H1 (cell line): ENCODE data around the gene MGAT5. TPM values are rescaled to one million over a fixed set of nuclear protein-coding genes. Genes with fewer than 3 reads are reported as not detected.

Experiments used
- CTCF ChIA-PET: fragments of 300-600 bp; sonication (Branson Sonifier 250); formaldehyde crosslinking; loops from one replicate; lab custom pipeline; 2021; ENCODE audit not compliant: partially characterized antibody; lab: Charles Lee
- POLR2A ChIA-PET: fragments of 300-600 bp; sonication (Branson Sonifier 250); formaldehyde crosslinking; loops from one replicate; lab custom pipeline; 2021; ENCODE audit warnings: inconsistent platforms; ENCODE audit not compliant: partially characterized antibody; lab: Charles Lee
- DNase-seq, 2 experiments: peaks; one replicate each; pipeline versions ENCODE4 v3.0.0 to v3.0.0-alpha.2; 2010 to 2022; ENCODE audit warnings: low spot score in 2 of 2, low read depth in 1 of 2, mixed read lengths in 1 of 2
- FAIRE-seq: peaks from 2 replicates; lab custom pipeline; 2011; peaks lifted over from hg19 to GRCh38; lab: Jason Lieb, UNC
- H2AFZ ChIP-seq: 2 replicates; pipeline ENCODE4 v1.8.1; 2012; ENCODE audit warnings: low read length, inconsistent platforms
- H2AK5ac ChIP-seq: 2 replicates; pipeline ENCODE4 v1.6.1; 2013; ENCODE audit warnings: low read depth, low read length
- H2BK120ac ChIP-seq: replicated peaks from 2 replicates; pipeline ENCODE3; 2013; ENCODE audit warnings: low read depth, low read length, inconsistent platforms
- H2BK12ac ChIP-seq: 2 replicates; pipeline ENCODE4 v1.6.1; 2013; ENCODE audit warnings: low read depth, low read length
- H2BK15ac ChIP-seq: 2 replicates; pipeline ENCODE4 v1.6.1; 2013; ENCODE audit warnings: low read length
- H2BK20ac ChIP-seq: 2 replicates; pipeline ENCODE4 v1.6.1; 2013; ENCODE audit warnings: low read length
- H2BK5ac ChIP-seq: 2 replicates; pipeline ENCODE4 v1.6.1; 2013; ENCODE audit warnings: low read depth, low read length
- H3K14ac ChIP-seq: 2 replicates; pipeline ENCODE4 v1.6.1; 2013; ENCODE audit warnings: inconsistent platforms; ENCODE audit not compliant: insufficient read length
- H3K18ac ChIP-seq: 2 replicates; pipeline ENCODE4 v1.6.1; 2013; ENCODE audit warnings: low read length; ENCODE audit errors: extremely low read depth
- H3K23ac ChIP-seq: 2 replicates; pipeline ENCODE4 v1.6.1; 2013; ENCODE audit warnings: inconsistent platforms; ENCODE audit not compliant: insufficient read length
- H3K23me2 ChIP-seq: 2 replicates; pipeline ENCODE4 v1.6.1; 2013; ENCODE audit warnings: low read depth, low read length
- H3K27ac ChIP-seq: 2 replicates; pipeline ENCODE4 v1.6.1; 2011; ENCODE audit warnings: low read depth, low read length, inconsistent platforms
- H3K27me3 ChIP-seq, 4 experiments: replicated peaks in 1 of 4; 1 replicate in 1 of 4; 2 replicates in 3 of 4; pipeline versions ENCODE4 v1.6.1 to v1.8.1; 2011 to 2013; ENCODE audit warnings: low read length in 3 of 4, mild to moderate bottlenecking in 3 of 4, inconsistent platforms in 2 of 4, mixed read lengths in 2 of 4, moderate library complexity in 1 of 4; ENCODE audit not compliant: control insufficient read depth in 3 of 4, insufficient read depth in 3 of 4; ENCODE audit errors: extremely low read depth in 1 of 4
- H3K36me3 ChIP-seq, 4 experiments: 2 replicates each; pipeline versions ENCODE4 v1.6.1 to v1.8.1; 2011 to 2013; ENCODE audit warnings: mild to moderate bottlenecking in 4 of 4, low read length in 3 of 4, moderate library complexity in 2 of 4, control low read depth in 1 of 4, inconsistent platforms in 1 of 4; ENCODE audit not compliant: insufficient read depth in 4 of 4, control insufficient read depth in 2 of 4
- H3K4ac ChIP-seq: replicated peaks from 2 replicates; pipeline ENCODE3; 2013; ENCODE audit warnings: low read length, low read depth, mixed read lengths, inconsistent platforms; ENCODE audit not compliant: insufficient read length
- H3K4me1 ChIP-seq, 4 experiments: replicated peaks in 1 of 4; 1 replicate in 1 of 4; 2 replicates in 3 of 4; pipeline versions ENCODE4 v1.6.1 to v1.8.1; 2011 to 2013; ENCODE audit warnings: low read length in 3 of 4, inconsistent platforms in 2 of 4, mixed read lengths in 1 of 4; ENCODE audit not compliant: insufficient read depth in 4 of 4, control insufficient read depth in 3 of 4
- H3K4me2 ChIP-seq, 2 experiments: 2 replicates each; pipeline versions ENCODE4 v1.6.1 to v1.8.1; 2011 to 2013; ENCODE audit warnings: low read depth in 2 of 2, low read length in 2 of 2, control low read depth in 1 of 2, inconsistent platforms in 1 of 2, mild to moderate bottlenecking in 1 of 2; ENCODE audit not compliant: insufficient read depth in 1 of 2
- H3K4me3 ChIP-seq, 4 experiments: fragments of 200-600, 300-600 bp in 1 of 4; sonication (generic), shearing (Covaris generic), sonication (Bioruptor Twin) in 1 of 4; 2 replicates each; pipeline versions ENCODE4 v1.5.1 to v1.8.1; 2011 to 2016; ENCODE audit warnings: low read length in 4 of 4, low read depth in 3 of 4, control low read depth in 2 of 4, inconsistent platforms in 2 of 4, mild to moderate bottlenecking in 2 of 4, mixed read lengths in 1 of 4, moderate library complexity in 1 of 4; ENCODE audit not compliant: insufficient read depth in 2 of 4; ENCODE audit errors: extremely low read depth in 1 of 4
- H3K56ac ChIP-seq: replicated peaks from 2 replicates; pipeline ENCODE3; 2013; ENCODE audit warnings: low read depth, mild to moderate bottlenecking, mixed read lengths, low read length, inconsistent platforms; ENCODE audit not compliant: insufficient read length
- H3K79me1 ChIP-seq: 2 replicates; pipeline ENCODE4 v1.6.1; 2013; ENCODE audit warnings: low read depth, low read length, control low read depth
- H3K79me2 ChIP-seq, 2 experiments: 2 replicates each; pipeline versions ENCODE4 v1.6.1 to v1.8.1; 2012 to 2013; ENCODE audit warnings: low read length in 2 of 2, mild to moderate bottlenecking in 2 of 2, inconsistent platforms in 1 of 2; ENCODE audit not compliant: insufficient read depth in 2 of 2, control insufficient read depth in 1 of 2
- H3K9ac ChIP-seq, 4 experiments: replicated peaks in 1 of 4; 1 replicate in 1 of 4; 2 replicates in 3 of 4; pipeline versions ENCODE4 v1.6.1 to v1.8.1; 2011 to 2013; ENCODE audit warnings: low read depth in 3 of 4, low read length in 3 of 4, control low read depth in 2 of 4, mild to moderate bottlenecking in 2 of 4, moderate library complexity in 2 of 4, inconsistent platforms in 1 of 4; ENCODE audit errors: extremely low read depth in 1 of 4
- H3K9me3 ChIP-seq, 2 experiments: 2 replicates each; pipeline versions ENCODE4 v1.6.1 to v1.8.1; 2012 to 2013; ENCODE audit warnings: mild to moderate bottlenecking in 2 of 2, moderate library complexity in 2 of 2, control low read depth in 1 of 2, inconsistent platforms in 1 of 2, low read depth in 1 of 2, low read length in 1 of 2, mixed read lengths in 1 of 2; ENCODE audit not compliant: insufficient read depth in 2 of 2
- H4K20me1 ChIP-seq, 2 experiments: replicated peaks in 1 of 2; 2 replicates each; pipeline versions ENCODE3 to v1.8.1; 2011 to 2013; ENCODE audit warnings: inconsistent platforms in 2 of 2, low read length in 2 of 2, mild to moderate bottlenecking in 1 of 2; ENCODE audit not compliant: insufficient read depth in 2 of 2, control insufficient read depth in 1 of 2
- H4K5ac ChIP-seq: 2 replicates; pipeline ENCODE4 v1.6.1; 2013; ENCODE audit warnings: low read length, low read depth, mixed read lengths, inconsistent platforms; ENCODE audit not compliant: insufficient read length
- H4K8ac ChIP-seq: 2 replicates; pipeline ENCODE4 v1.8.0; 2013; ENCODE audit warnings: mild to moderate bottlenecking, moderate library complexity, low read length, inconsistent platforms; ENCODE audit not compliant: insufficient read depth; ENCODE audit errors: extremely low read depth
- H4K91ac ChIP-seq: replicated peaks from 2 replicates; pipeline ENCODE3; 2013; ENCODE audit warnings: low read length, mixed read lengths, inconsistent platforms; ENCODE audit not compliant: insufficient read length
- BACH1 ChIP-seq: IDR thresholded peaks from 2 replicates; pipeline ENCODE4 v1.6.1; 2012; ENCODE audit warnings: low read length, improper control_type of control experiment
- BCL11A ChIP-seq, 2 experiments: IDR thresholded peaks; one replicate each; pipeline ENCODE4 v1.6.1; 2011; ENCODE audit warnings: low read depth in 2 of 2, low read length in 2 of 2, mild to moderate bottlenecking in 2 of 2
- CHD1 ChIP-seq: IDR thresholded peaks from 2 replicates; pipeline ENCODE4 v1.6.1; 2012; ENCODE audit warnings: low read depth, low read length, improper control_type of control experiment
- EGR1 ChIP-seq: IDR thresholded peaks from 2 replicates; pipeline ENCODE4 v1.6.1; 2011; ENCODE audit warnings: low read depth, low read length, borderline replicate concordance
- KDM1A ChIP-seq: fragments of 200-600, 300-600 bp; sonication (generic); IDR thresholded peaks from 2 replicates; pipeline ENCODE4 v1.7.1; 2016; ENCODE audit warnings: mild to moderate bottlenecking, low read length, borderline replicate concordance
- KDM5A ChIP-seq: fragments of 200-600 bp; IDR thresholded peaks from 2 replicates; pipeline ENCODE4 v1.7.1; 2012; ENCODE audit warnings: mild to moderate bottlenecking, low read length, inconsistent platforms, mixed read lengths
- MAFK ChIP-seq: IDR thresholded peaks from 2 replicates; pipeline ENCODE4 v1.6.1; 2012; ENCODE audit warnings: low read depth, mild to moderate bottlenecking, improper control_type of control experiment, low read length
- NRF1 ChIP-seq: IDR thresholded peaks from 2 replicates; pipeline ENCODE4 v1.6.1; 2011; ENCODE audit warnings: mild to moderate bottlenecking, low read depth, low read length, improper control_type of control experiment
- POU5F1 ChIP-seq: IDR thresholded peaks from 2 replicates; pipeline ENCODE4 v1.6.1; 2011; ENCODE audit warnings: low read depth, mild to moderate bottlenecking, low read length, moderate library complexity
- RAD21 ChIP-seq, 2 experiments: IDR thresholded peaks in 1 of 2; conservative IDR thresholded peaks in 1 of 2; 2 replicates each; pipeline ENCODE4 v1.6.1; 2011; ENCODE audit warnings: low read depth in 2 of 2, low read length in 2 of 2, improper control_type of control experiment in 1 of 2, inconsistent platforms in 1 of 2, mild to moderate bottlenecking in 1 of 2, moderate library complexity in 1 of 2
- RBBP5 ChIP-seq: IDR thresholded peaks from 2 replicates; pipeline ENCODE4 v1.7.1; 2012; ENCODE audit warnings: low read depth, mild to moderate bottlenecking, inconsistent platforms, low read length, moderate library complexity, borderline replicate concordance
- RNF2 ChIP-seq: fragments of 200-900, 300-1000 bp; sonication (generic); IDR thresholded peaks from 2 replicates; pipeline ENCODE4 v1.7.1; 2016; ENCODE audit warnings: borderline replicate concordance, low read depth, mild to moderate bottlenecking, antibody characterized with exemption, low read length; ENCODE audit not compliant: poor library complexity, severe bottlenecking; ENCODE audit errors: missing control alignments
- SIX5 ChIP-seq: IDR thresholded peaks from 2 replicates; pipeline ENCODE4 v1.6.1; 2011; ENCODE audit warnings: mild to moderate bottlenecking, low read depth, low read length
- YY1 ChIP-seq: IDR thresholded peaks from 2 replicates; pipeline ENCODE4 v1.6.1; 2011; ENCODE audit warnings: low read depth, mild to moderate bottlenecking, low read length
- WGBS, 2 experiments: shearing (Covaris generic) in 1 of 2; methylation state at CpG; one replicate each; pipeline versions ENCODE4 v1.1.6 to v1.1.7; 2013 to 2015; ENCODE audit warnings: low lambda C conversion rate in 2 of 2, mixed read lengths in 2 of 2, inconsistent platforms in 1 of 2, low coverage in 1 of 2, missing lambda C conversion rate in 1 of 2; ENCODE audit not compliant: insufficient replicate concordance in 2 of 2, insufficient coverage in 1 of 2, insufficient read length in 1 of 2; ENCODE audit errors: extremely low coverage in 1 of 2, missing lambda C conversion rate in 1 of 2; 5-methylcytosine and 5-hydroxymethylcytosine counted together
- polyA plus RNA-seq, 7 experiments: library from polyadenylated mRNA; depleted of rRNA in 3 of 7; stranded (reverse) in 5 of 7; unstranded in 2 of 7; fragments of >200 nt in 5 of 7; fragments of 200-250 nt in 2 of 7; gene quantifications; 1 replicate in 5 of 7; 2 replicates in 1 of 7; 4 replicates in 1 of 7; pipeline versions ENCODE4 v1.2.1 to v1.2.3, GENCODE V29; 2011 to 2013; ENCODE audit warnings: missing spikeins in 2 of 7, mixed read lengths in 2 of 7
- total RNA-seq: library from RNA; stranded (reverse); fragmentation: NEBNext Ultra II Directional; extraction: Animal tissue kit (Norgen Biotek cat#: 25700); gene quantifications from 2 replicates; pipeline ENCODE4 v1.2.1, GENCODE V29; 2021

MGAT5 gene
- total and polyA plus RNA-seq, 2 of the 8 experiments (the other 6 are each of a cell fraction or from before 2014, with no cell fraction given), result 11.2 to 49.2 TPM

DNA sequence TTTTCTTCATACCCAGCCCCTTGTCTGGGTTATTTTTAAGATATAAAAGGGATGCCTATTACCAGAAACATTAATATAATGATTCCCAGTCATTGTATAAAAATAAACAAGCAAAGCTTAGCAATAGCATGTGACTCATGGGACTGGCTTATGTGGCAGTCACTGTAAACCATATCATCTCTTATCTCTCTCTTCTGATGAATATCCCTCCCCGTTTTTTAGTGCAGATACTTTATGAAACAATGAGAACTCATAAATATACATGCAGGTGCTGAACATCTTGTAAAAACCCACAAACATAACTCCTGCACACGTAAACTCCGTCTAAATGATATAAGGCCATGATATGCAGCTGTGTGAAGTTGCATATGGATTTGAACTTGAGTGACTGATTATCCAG is 154.9 kb downstream of the MGAT5 start:
- H3K4me3 ChIP-seq, result no peak overlapping the region
- no peak overlapping the region for H2BK15ac ChIP-seq
- no peaks in the 10 kb centered on the region for H3K9me3 ChIP-seq
- peaks cover 0 to 5% (median 0%) of the 10 kb centered on the region in 4 experiments; a peak in 1 of 7 replicates for H3K4me1 ChIP-seq
- H3K4me2 ChIP-seq, result no peak overlapping the region
- ChIA-PET POLR2A (no interaction called here), CTCF (interaction anchor here (1.0 to 6.2 kb wide), 6 partner anchors 9 to 291 kb away, joined by 3 to 79 read pairs (median 5); no protein-coding TSS in a partner anchor)
- H3K18ac ChIP-seq, result no peak overlapping the region
- no peaks in the 10 kb centered on the region for H3K23me2 ChIP-seq
- no peak overlapping the region for H2BK12ac ChIP-seq
- FAIRE-seq (no peak), DNase-seq (no peak)
- no peak overlapping the region for H2BK5ac ChIP-seq
- H3K9ac ChIP-seq, result no peak overlapping the region
- no peaks in the 10 kb centered on the region for H3K79me1 ChIP-seq
- no peak overlapping the region for H2AK5ac ChIP-seq
- no peak overlapping the region for H2BK120ac ChIP-seq
- peaks cover 0 to 5% (median 1%) of the 10 kb centered on the region in 4 experiments; a peak in 2 of 8 replicates for H3K36me3 ChIP-seq
- 98% methylated on average over 3 of the region's 3 CpGs; no CpG with 5 or more reads in 1 of the 2 experiments for WGBS, 2 experiments
- H3K79me2 ChIP-seq, result no peaks in the 10 kb centered on the region
- H3K56ac ChIP-seq, result no peak overlapping the region
- H2BK20ac ChIP-seq, result no peak overlapping the region
- H3K14ac ChIP-seq, result no peak overlapping the region
- no peak overlapping the region for H4K8ac ChIP-seq
- H4K20me1 ChIP-seq, result peaks cover 0 to 2% of the 10 kb centered on the region in 2 experiments
- H2AFZ ChIP-seq, result no peak overlapping the region
- H4K5ac ChIP-seq, result no peak overlapping the region
- no peak overlapping the region for H3K23ac ChIP-seq
- no peak overlapping the region for H3K4ac ChIP-seq
- H3K27ac ChIP-seq, result no peak overlapping the region
- no peak overlapping the region for H4K91ac ChIP-seq
- H3K27me3 ChIP-seq, result no peaks in the 10 kb centered on the region
- TF ChIP-seq RNF2 (no peak), NRF1 (no peak), KDM1A (no peak), BCL11A (IDR thresholded peaks at IDR 0.05; ENCODE audit: low read depth in 2 of 2, low read length in 2 of 2) (no peak), RAD21 (IDR thresholded peaks at IDR 0.05 in 1 of 2, conservative IDR thresholded peaks at IDR 0.05 in 1 of 2; ENCODE audit: low read depth in 2 of 2, low read length in 2 of 2) (no peak), MAFK (no peak), RBBP5 (no peak), POU5F1 (no peak), BACH1 (no peak), YY1 (no peak), SIX5 (no peak), EGR1 (no peak), CHD1 (no peak), KDM5A (no peak)
